SKM-1 (cell line): Measurements from ENCODE around the gene ARRDC3.

ENCODE experiments used
- DNase-seq: peaks from one replicate; lab custom pipeline; 2025; ENCODE audit not compliant: unreplicated experiment; lab: John Stamatoyannopoulos, UW

ARRDC3 gene

DNA sequence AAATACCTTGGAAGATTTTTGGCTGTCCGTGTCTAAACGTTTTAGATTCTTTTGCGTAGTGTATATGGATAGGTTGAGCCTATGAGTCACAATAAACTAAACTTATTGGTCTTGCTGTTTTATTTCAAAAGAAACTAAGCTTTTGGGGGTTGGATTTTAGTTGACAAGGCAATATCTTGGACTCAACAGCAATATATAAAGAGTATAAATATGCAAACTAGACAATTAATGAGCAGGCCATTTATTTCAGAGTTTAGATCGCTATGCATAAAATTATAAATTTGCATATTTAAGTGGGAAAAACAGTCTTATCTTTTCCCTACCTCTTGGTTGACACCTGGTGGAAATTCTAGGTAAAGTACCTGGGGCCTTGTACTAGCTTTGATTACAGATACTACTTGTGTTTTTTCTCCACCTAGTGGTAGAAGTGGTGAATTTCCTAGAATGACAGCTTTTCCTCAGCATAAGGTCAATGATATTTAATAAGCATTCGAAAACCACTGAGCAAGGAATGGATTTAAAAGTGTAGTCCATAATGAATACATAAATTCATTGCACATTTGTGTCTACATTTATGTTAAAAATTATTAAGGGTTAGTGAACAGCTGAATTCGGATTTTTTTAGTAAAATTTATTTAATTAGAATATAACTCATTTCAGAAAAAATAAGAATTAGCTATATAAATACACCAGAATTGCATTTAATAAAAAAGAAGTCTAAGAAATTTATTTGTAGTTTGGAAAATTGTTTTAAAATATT, 1.7 kb upstream of the ARRDC3 start:
- peak; percentile 95 for DNase-seq

DNA sequence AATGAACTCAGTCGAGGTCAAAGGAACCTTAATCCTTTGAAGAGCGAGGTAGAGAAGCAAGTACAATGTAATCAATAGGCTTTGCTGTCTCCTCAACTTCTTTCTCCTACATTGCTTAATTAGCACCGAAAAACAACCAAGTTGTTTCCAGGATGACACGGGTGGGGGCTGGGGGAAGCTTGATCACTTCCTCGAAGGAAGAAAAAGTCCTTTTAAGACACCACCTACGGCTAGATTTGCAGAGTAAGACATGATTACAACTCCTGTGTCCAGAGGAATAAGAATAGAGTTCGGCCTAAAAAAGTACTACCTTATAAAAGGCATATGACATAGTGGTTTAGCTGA, 811 bp upstream of the ARRDC3 start:
- peak; percentile 51 for DNase-seq

DNA sequence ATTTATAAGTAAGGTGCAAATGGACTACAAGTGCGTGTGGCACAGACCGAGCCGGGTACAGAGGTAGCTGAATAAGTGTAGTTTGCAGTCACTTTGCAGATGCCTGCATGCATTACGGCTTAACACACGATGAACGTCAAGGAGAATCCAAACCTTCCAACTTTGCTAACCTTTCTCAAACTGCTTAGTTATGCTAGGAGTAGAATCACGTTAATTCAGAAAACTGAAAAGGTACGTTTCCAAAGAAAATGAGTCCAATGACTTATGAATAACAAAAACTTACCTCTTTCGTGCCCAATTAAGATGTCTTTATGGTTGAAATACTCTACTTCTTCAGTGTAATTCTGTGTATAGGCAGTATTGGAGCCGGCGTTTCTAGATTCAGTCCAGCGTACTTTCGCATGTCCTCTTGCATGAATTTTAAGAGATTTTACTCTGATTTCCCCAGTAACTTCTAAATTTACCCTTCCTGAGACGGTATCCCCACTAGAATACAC, 539 bp downstream of the ARRDC3 start:
- peak; percentile 52 for DNase-seq

DNA sequence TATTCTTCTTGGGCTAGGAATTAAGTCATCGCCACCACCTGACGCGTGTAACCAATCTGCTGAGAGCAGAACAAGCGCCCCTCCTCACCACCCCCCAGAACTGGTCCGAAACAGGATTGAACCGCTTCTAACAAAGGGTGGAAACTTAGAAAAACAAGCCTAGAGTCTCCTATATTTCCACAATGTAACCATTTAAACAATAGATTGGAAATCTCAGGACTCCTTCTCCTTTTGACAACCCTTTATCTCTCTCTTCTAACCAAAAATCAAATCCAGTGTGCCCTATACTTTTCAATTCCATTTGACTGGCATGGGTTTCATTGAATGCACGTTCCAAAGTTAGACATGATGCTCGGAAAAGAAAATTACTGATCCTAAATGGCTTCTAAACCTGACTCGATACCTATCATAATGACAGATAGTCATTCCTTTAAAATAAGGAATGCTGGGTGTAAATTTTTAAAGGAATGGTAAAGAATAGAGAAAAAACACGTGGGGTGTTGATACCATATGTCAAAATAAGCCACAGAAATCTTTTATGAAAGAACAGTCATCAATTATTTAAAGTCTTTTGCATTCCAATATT, 1.2 kb downstream of the ARRDC3 start:
- peak; percentile 34 for DNase-seq

DNA sequence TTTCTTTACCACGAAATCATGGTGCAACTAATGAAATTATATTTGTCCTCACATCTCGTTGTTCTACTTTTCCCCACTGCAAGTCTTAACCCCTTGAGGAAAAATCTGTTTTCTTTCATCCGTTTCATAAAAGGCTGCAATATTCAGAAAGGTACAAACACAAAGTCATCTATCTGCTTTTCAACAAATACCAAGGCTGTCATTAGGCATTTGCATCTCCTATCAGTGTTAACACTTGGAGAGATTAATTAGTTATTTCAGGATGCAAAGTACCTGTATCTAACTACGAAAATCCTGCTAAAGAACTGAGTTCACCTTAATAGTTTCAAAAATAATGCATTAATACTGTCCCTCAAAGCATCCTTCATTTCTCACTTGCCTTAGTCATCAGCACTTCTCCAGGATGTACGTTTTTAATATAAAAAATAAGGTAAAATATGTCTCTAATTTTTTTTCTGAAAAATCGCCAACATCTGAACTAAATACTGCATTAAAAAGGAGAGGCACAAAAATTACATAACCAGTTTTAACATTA, 1.8 kb downstream of the ARRDC3 start:
- DNase-seq: no peak

DNA sequence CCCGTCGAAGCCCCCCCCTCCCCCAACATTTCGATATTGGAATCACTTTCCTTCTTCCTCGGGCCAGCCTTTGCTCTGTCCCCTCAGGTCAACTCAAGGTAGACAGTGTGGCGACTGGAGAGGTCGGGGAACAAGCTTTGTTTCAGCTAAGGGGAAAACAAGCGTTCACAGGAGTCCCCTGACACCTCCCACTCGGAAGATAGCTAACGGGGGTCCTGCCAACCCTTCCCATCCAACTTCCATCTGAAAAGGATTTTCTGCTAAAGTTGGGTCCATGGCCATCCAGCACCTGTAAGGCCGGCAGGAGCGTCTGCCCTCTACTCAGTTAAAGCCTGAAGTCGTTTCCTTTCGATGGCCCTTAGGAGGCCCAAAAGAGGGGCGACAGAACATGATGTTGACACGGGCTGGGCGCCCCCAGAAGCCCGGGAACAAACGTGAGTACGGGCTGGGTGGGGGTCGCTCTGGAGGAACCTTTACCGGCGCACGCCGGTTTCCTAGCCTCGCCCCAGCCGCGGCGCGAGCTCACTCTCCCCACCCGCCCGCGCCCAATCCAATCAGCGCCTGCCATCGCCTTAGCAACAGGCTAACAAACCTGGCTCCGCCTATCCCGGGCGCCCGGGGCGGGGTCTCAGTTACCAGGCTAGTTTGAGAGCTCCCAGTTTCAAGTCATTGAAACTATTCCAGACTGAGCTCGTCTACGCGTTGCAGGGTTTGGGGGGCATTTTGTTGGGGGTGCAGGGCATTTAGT, 2.5 kb downstream of the ARRDC3 start:
- DNase-seq: peak; percentile 79

DNA sequence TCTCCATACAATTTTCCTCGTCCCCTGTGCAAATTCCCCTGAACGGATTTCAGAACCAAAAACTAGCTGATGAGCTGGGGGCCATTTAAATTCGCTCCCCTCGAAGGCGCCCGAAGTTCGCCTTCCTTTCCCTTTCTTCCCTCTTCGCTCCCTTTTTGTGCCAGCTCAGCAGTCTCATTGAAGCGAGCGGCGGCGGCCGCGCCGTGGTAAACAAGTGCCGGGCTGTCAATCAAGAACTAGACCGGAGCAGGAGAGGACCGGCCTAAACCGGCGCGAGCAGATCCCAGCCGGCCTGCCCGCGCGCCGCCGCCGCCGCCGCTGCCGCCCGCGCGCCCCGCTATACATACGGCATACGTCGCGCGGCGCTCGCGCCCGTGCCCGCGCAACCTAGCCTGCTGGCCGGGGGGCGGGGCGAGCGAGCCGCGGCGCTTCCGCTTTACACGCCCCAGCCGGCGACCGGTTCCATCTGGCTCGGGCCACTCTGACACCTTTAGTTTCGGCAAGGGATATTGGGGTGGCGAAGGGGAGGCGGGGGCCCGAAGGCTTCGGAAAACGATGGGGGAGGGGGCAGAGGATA, 3.1 kb downstream of the ARRDC3 start:
- DNase-seq: peak; percentile 93

DNA sequence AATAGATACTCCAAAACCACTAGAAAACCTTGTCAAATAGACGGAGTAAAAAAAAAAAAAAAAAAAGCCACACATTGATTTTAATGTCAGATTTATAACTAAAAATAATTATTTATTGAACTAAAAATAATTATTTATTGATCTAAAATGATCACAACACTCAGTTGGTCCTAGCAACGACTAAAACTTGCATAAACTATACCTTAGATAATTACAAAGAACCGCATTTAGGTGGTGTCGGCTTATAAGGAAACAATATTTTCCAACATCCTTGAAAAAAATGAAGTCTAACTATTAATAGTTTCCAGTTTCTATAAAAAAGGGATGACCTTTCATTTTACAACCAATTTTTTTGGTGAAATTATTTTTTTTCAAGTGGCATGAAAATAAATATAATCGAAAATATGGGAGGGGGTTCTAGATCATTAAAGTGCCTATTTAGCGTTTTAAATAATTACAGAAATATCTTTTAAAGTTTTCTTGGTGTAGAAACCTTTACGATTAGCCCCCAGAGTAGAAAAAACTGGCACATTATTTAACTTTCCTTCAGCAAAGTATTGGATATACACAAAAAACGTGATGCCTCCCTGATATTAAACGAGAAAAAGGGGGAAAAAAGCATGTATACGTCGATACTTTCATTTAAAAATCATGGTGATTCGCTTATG, 3.7 kb downstream of the ARRDC3 start:
- DNase-seq: no peak

DNA sequence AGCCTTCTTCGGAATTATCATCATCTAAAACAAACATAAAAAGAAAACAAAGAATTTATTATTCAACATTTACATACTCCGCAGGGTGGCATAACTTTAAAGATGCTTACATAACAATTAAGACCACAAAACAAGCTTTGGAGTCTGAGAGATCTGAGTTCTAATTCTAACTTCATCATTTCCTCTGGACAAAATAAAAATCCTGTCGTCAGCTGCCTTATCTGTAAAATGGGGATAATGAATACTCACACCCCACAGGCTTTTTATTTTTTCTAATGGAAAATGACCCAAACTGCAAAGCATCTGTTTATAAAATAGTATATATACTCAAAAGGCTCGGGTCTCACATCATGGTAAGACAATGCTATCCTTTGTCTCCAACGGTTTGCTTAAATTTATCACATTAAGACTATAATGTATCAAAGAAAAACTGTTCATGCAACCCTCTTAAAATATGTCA, 4.3 kb downstream of the ARRDC3 start:
- DNase-seq: no peak

DNA sequence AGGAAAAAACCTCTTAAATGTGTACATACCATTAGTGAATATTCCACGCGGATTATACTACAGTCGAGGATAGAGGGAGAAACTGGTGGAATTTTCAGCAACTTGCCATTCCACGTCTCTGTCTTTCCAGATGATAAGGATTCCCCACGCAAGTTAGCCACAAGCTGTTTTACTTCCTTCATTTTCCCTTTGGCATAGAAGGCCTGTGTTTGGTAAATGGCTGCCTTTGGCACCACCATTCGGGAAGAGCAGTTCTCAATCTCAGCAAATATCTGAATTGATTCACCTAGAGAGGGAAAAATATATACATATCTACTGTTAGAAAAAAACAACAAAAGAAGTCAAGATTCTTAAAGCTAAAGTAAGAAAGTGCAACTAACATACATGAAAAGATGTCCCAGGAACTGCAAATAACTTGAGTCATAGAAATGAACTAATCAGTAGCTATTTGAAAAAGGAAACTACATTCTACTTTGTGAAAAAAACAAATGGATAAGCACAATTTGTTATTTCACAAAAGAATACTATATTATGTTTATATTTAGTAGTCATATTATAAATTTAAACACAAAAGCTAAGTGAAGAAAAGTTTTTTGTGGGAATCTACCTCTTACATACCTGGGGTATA, 8.1 kb downstream of the ARRDC3 start:
- DNase-seq: no peak

DNA sequence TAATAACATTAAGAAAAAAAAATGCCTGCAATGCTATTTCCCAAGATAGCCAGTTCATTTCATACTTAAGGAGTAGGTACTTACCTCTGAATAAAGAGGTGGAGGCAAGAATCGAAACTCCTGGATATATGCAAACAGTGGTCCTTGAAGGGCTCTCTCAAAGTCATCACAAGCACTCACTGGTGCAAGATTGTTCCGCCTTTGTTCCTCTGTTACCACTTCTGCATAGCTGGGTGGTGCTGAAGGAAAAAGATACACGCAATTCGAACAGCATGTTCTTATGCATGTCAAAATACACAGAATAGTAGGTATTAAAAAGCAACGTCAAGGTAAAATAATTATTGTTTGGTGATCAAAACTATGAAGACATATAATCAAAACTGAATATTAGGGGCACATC, 9.5 kb downstream of the ARRDC3 start:
- no peak for DNase-seq

DNA sequence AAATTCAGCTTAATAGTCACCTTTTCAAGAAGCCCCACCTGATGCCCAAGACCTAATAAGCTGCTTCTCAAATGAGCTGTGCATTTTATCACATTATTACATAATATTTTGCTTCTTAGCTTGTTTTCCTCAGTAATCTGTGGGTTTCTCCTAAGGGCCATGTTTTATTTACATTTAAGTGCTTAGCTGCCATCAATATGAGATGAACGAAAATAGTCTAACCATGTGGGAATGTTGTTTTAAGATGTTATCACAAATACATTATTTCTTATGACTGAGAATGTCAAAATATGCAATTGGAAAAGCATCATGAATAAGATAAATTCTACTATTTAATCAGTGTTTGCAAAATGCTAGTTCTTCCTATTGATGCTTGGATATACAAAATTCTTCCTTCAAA, 10.1 kb downstream of the ARRDC3 start:
- no peak for DNase-seq

DNA sequence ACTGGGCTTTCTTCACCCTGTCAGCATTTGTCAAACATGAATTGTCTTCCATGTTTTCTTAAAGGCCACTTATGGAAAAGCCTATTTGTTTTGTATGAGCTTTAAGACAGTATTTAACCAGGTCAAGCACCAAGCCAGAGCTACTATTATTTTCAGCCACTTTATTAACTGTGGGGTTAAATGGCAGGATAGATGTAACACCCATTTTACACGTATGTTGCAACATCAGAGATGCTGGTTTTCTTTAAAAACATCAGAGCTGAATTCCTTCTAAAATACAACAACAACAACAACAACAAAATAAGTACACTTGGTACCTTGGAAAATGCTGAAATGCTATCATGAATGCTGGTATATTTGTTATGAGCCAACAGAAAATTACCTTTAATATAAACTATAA, 13.6 kb downstream of the ARRDC3 start:
- no peak for DNase-seq

DNA sequence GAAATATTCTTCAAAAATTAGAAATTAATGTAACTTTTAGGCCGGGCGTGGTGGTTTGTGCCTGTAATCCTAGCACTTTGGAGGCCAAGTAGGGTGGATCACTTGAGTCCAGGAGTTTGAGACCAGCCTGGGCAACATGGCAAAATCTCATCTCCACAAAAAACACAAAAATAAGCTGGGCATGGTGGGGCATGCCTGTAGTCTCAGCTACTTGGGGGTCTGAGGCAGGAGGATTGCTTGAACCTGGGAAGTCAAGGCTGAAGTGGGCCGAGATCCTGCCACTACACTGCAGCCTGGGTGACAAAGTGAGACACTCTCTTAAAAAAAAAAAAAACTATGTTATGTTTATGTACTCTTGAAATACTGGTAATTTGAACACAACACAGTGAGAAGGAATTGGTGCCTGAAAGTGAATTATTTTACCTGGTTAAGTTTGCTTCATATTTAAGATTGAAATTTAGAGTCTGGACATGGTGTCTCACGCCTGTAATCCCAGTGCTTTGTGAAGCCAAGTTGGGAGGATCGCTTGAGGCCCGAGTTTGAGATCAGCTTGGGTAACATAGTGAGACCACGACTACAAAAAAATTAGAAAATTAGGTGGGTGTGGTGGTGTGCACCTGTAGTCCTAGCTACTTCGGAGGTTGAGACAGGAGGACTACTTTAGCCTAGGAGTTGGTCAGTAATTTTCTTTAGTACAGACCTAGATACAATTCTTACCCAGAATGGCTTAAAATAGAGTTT, 15.0 kb downstream of the ARRDC3 start:
- DNase-seq: no peak

DNA sequence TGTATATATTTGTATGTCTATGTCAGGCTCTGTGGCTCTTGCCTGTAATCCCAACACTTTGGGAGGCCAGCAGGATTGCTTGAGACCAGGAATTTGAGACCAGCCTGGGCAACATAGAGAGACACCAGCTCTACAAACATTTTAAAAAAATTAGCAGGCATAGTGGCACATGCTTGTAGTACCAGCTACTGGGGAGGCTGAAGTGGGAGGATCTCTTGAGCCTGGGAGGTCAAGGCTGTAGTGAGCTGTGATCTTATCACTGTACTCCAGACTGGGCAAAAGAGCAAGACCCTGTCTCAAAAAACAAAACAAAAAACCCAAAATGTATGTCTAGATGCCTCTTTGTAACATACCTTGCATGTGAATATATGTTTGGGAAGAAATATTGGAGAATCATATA, 15.8 kb downstream of the ARRDC3 start:
- no peak for DNase-seq

DNA sequence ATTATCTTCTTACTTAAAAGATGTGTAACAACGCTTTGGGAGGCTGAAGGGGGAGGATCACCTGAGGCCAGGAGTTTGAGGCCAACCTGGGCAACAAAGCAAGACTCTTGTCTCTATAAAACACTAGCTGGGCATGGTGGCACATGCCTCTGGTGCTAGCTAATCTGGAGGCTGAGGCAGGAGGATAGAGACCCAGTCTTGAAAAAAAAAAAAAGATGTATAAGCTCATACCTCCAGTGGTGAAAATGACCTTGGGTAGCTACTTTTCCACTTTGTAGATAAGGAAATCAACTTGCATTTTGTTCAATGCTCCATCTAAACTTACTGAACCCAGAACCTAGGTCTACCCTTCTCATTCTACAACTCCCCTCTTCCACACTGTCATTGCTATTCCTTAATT, 16.6 kb downstream of the ARRDC3 start:
- DNase-seq: no peak

DNA sequence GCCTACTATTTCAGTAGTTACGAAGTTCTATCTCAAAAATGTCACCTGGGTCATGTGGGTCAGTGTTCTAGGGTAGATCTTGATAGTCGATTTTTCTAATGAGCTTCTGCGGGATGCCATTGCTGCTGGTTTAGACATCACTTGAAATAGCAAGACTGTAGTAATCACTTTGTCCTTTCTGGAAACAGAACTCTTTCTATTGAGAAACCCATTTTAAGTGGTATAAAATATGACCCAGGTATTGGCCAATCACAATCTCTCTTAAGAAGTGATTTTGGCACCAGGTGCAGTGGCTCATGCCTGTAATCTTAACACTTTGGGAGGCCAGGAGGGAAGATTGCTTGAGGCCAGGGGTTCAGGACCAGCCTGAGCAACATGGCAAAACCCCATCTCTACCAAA, 17.6 kb downstream of the ARRDC3 start:
- no peak for DNase-seq

DNA sequence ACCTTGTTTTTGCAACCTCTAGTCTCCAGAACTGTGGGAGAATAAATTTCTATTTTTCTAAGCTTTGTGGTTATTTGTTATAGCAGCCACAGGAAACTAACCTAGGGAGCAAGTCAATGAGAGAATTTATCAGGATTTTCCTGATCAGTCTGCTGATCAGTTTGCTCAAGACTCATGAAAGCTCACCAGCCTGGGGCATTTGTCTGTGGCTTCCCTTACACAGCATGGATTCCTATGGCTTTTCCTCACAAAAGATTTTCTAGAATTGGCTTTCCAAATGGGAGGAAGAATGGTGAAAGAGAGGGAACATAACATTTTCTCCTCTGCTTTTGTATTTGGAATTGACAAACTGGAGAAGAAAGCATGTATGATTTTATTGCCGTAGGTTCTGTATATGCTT, 20.2 kb downstream of the ARRDC3 start:
- DNase-seq: no peak

DNA sequence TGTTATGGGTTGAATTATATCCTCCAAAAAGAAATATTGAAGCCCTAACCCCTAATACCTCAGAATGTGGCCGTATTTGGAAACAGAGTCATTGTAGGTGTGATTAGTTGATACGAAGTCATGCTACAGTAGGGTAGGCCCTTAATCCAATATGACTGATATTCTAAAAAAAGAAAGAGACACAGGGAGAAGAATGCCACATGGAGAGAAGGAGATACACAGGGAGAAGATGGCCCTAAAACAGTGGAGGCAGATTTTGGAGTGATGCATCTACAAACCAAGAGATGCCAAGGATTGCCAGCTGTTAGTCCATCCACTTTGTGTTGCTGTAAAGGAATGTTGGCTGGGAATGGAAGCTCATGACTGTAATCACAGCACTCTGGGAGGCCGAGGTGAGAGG, 21.3 kb downstream of the ARRDC3 start:
- DNase-seq: no peak
